ENCODE measurements around the gene ALKBH7. TPM values are rescaled to one million over a fixed set of nuclear protein-coding genes. Genes with fewer than 3 reads are reported as not detected.

ALKBH7 gene
- 100 to 1,000 TPM in 1 of 4 donors, 10 to 100 TPM in 3; 55.2 to 109 (median 71.8) TPM for total RNA-seq

- no peaks in the 10 kb centered on the region for H3K9me3 ChIP-seq
- intact Hi-C loops (cut with DNase I), result no loop called here
- H3K27me3 ChIP-seq, result no peaks in the 10 kb centered on the region
- peak within 1 kb of the TSS; percentile 95 to 100 (median 99) for H3K27ac ChIP-seq (replicated peaks in 1 of 4)
- peaks cover 15 to 38% (median 35%) of the 10 kb centered on the region in 4 donors for H3K36me3 ChIP-seq
- DNase-seq (ENCODE audit: extremely low spot score), result peak; percentile 99
- H3K4me3 ChIP-seq, result peak within 1 kb of the TSS; percentile 71 to 94 (median 84)
- 0% methylated on average over 2 of the region's 47 CpGs for WGBS
- TF ChIP-seq EP300 (IDR thresholded peaks at IDR 0.05) (no peak), POLR2AphosphoS5 (IDR thresholded peaks at IDR 0.05) (peak; percentile 68 to 82), POLR2A (IDR thresholded peaks at IDR 0.05; ENCODE audit: low read depth) (peak; percentile 33)
- H3K4me1 ChIP-seq, result peaks cover 13 to 52% (median 45%) of the 10 kb centered on the region in 4 donors
These were observed at the start of gene ALKBH7 for GRCh38 chr19:6372594-6373095. TSS of gene ALKBH7 (plus strand) at chr19:6372794. CDS start at chr19:6372821, 27 bp downstream.

- no peak for TF ChIP-seq CTCF (IDR thresholded peaks at IDR 0.05)
- no peak for TF ChIP-seq POLR2A (IDR thresholded peaks at IDR 0.05; ENCODE audit: low read depth)
- no peak for TF ChIP-seq EP300 (IDR thresholded peaks at IDR 0.05)
- TF ChIP-seq POLR2AphosphoS5 (IDR thresholded peaks at IDR 0.05), result no peak
- no peak overlapping the region for H3K4me3 ChIP-seq
- H3K36me3 ChIP-seq, result no peaks in the 10 kb centered on the region
- H3K9me3 ChIP-seq, result no peaks in the 10 kb centered on the region
- no peak overlapping the region for H3K27ac ChIP-seq (replicated peaks in 1 of 4)
- H3K4me1 ChIP-seq, result no peaks in the 10 kb centered on the region
- H3K27me3 ChIP-seq, result peaks cover 0 to 37% (median 3%) of the 10 kb centered on the region in 4 donors
- no peak for DNase-seq (ENCODE audit: extremely low spot score)
- intact Hi-C loops (cut with DNase I), result no loop called here
- WGBS, result 63% methylated on average over 4 of the region's 4 CpGs
These were observed 47.8 kb upstream of the ALKBH7 start for GRCh38 chr19:6324757-6325156.

- Histone ChIP-seq H3K4me1 (no peaks in the 10 kb centered on the region), H3K9me3 (no peaks in the 10 kb centered on the region), H3K36me3 (no peaks in the 10 kb centered on the region), H3K27ac (replicated peaks in 1 of 4) (no peak overlapping the region), H3K27me3 (peaks cover 0 to 28% (median 3%) of the 10 kb centered on the region in 4 donors), H3K4me3 (no peak overlapping the region)
- intact Hi-C loops (cut with DNase I), result no loop called here
- DNase-seq (ENCODE audit: extremely low spot score), result no peak
- TF ChIP-seq CTCF (IDR thresholded peaks at IDR 0.05) (no peak), POLR2AphosphoS5 (IDR thresholded peaks at IDR 0.05) (no peak)
- 83% methylated on average over 2 of the region's 4 CpGs for WGBS
These were observed 47.0 kb upstream of the ALKBH7 start for GRCh38 chr19:6325614-6326013.

- no peak for DNase-seq (ENCODE audit: extremely low spot score)
- 82% methylated on average over 5 of the region's 5 CpGs for WGBS
- Histone ChIP-seq H3K27ac (replicated peaks in 1 of 4) (no peak overlapping the region), H3K4me3 (no peak overlapping the region), H3K9me3 (no peaks in the 10 kb centered on the region), H3K4me1 (no peaks in the 10 kb centered on the region), H3K36me3 (no peaks in the 10 kb centered on the region), H3K27me3 (peaks cover 0 to 18% (median under 1%) of the 10 kb centered on the region in 4 donors)
- intact Hi-C loops (cut with DNase I), result no loop called here
- TF ChIP-seq EP300 (IDR thresholded peaks at IDR 0.05) (no peak), POLR2A (IDR thresholded peaks at IDR 0.05; ENCODE audit: low read depth) (no peak), POLR2AphosphoS5 (IDR thresholded peaks at IDR 0.05) (no peak), CTCF (IDR thresholded peaks at IDR 0.05) (no peak)
These were observed 45.8 kb upstream of the ALKBH7 start for GRCh38 chr19:6326815-6327214.

- no peak within 1 kb of the TSS for H3K27ac ChIP-seq (replicated peaks in 1 of 4)
- H3K4me1 ChIP-seq, result no peaks in the 10 kb centered on the region
- H3K36me3 ChIP-seq, result no peaks in the 10 kb centered on the region
- no peaks in the 10 kb centered on the region for H3K9me3 ChIP-seq
- 85% methylated on average over 16 of the region's 17 CpGs for WGBS
- no peak for DNase-seq (ENCODE audit: extremely low spot score)
- intact Hi-C loops (cut with DNase I), result no loop called here
- H3K27me3 ChIP-seq, result peaks cover 0 to 5% (median 0%) of the 10 kb centered on the region in 4 donors
- no peak within 1 kb of the TSS for H3K4me3 ChIP-seq
- TF ChIP-seq CTCF (IDR thresholded peaks at IDR 0.05) (no peak), EP300 (IDR thresholded peaks at IDR 0.05) (no peak), POLR2A (IDR thresholded peaks at IDR 0.05; ENCODE audit: low read depth) (no peak), POLR2AphosphoS5 (IDR thresholded peaks at IDR 0.05) (no peak)
These were observed 39.2 kb upstream of the ALKBH7 start, which contains the start of gene ACER1 for GRCh38 chr19:6333439-6333838. TSS of gene ACER1 (minus strand) at chr19:6333612. CDS start at chr19:6333551, 61 bp downstream.
